ENCODE results near the gene MLC1.

MLC1 gene

GRCh38 chr22:50010676-50011446 is 74.4 kb downstream of the MLC1 start:
- no peak for DNase-seq (ENCODE audit: low spot score)
- peaks cover 2% of the 10 kb centered on the region for H3K4me1 Mint-ChIP-seq (ENCODE audit: low read depth)
- H3K27ac Mint-ChIP-seq = no peak overlapping the region
- H3K27me3 Mint-ChIP-seq (ENCODE audit: low read depth) = peaks cover 12% of the 10 kb centered on the region
- H3K9me3 Mint-ChIP-seq = no peaks in the 10 kb centered on the region
- no peaks in the 10 kb centered on the region for H3K36me3 Mint-ChIP-seq (ENCODE audit: low read depth)
- no peak overlapping the region for H3K4me3 Mint-ChIP-seq

GRCh38 chr22:50009765-50010675 is 75.2 kb downstream of the MLC1 start:
- no peak overlapping the region for H3K27ac Mint-ChIP-seq
- H3K27me3 Mint-ChIP-seq (ENCODE audit: low read depth) = peaks cover 12% of the 10 kb centered on the region
- no peak overlapping the region for H3K4me3 Mint-ChIP-seq
- peaks cover 2% of the 10 kb centered on the region for H3K4me1 Mint-ChIP-seq (ENCODE audit: low read depth)
- H3K36me3 Mint-ChIP-seq (ENCODE audit: low read depth) = no peaks in the 10 kb centered on the region
- DNase-seq (ENCODE audit: low spot score) = no peak
- H3K9me3 Mint-ChIP-seq = no peaks in the 10 kb centered on the region
